ENCODE results near the gene ARHGEF28.

Gene ARHGEF28

DNA sequence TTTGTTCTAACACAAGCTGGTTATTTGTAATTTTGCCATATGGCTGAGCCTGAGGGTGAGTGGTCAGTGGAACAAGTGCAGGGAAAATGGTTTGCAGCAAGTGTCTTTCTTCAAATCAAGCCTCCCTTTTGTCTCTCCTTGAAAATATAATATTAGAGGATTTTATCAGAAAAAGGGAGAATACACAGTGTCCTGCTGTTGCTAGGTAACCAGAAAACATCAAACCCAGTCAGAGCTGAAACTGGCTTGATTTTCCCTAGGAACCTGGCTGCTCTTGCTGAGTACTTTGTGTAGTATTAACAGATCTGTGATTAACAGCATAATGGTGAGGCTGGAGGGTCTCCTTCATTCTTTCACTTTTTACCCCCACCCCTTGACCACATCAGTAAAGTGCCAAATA lies 314.0 kb downstream of the ARHGEF28 start:
- Histone ChIP-seq H3K9ac (ENCODE audit: low read length) (no peak overlapping the region), H3K4me3 (ENCODE audit: low read length) (no peak overlapping the region), H3K27me3 (ENCODE audit: control insufficient read depth, insufficient read depth, low read length) (no peaks in the 10 kb centered on the region)

DNA sequence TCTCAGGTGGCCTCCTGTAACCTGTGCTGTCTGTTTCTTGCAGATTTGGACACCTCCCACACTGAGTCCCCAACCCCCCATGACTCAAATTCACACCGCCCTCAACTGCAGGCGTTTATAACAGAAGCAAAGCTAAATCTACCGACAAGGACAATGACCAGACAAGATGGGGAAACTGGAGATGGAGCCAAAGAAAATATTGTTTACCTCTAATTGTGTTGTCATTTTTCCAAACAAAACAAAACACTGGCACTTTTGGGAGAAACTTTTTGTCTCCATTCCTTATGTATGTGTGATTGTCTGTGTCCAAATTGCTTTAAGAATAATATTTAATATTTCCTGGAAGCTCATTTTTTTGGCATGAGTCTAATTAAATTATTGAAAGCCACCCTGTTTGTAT lies 314.8 kb downstream of the ARHGEF28 start:
- Histone ChIP-seq H3K36me3 (ENCODE audit: control insufficient read depth, low read depth, low read length) (no peaks in the 10 kb centered on the region), H3K4me1 (ENCODE audit: control insufficient read depth, low read depth, low read length) (no peaks in the 10 kb centered on the region), H3K27ac (ENCODE audit: low read length) (no peak overlapping the region), H3K9me3 (ENCODE audit: control insufficient read depth, low read depth, low read length) (no peaks in the 10 kb centered on the region), H3K27me3 (ENCODE audit: control insufficient read depth, insufficient read depth, low read length) (no peaks in the 10 kb centered on the region), H3K4me3 (ENCODE audit: low read length) (no peak overlapping the region), H3K9ac (ENCODE audit: low read length) (no peak overlapping the region)

More for the DNA sequence above, 314.0 kb downstream of the ARHGEF28 start:
- Histone ChIP-seq H3K4me1 (ENCODE audit: control insufficient read depth, low read depth, low read length) (no peaks in the 10 kb centered on the region), H3K27ac (ENCODE audit: low read length) (no peak overlapping the region), H3K9me3 (ENCODE audit: control insufficient read depth, low read depth, low read length) (no peaks in the 10 kb centered on the region), H3K36me3 (ENCODE audit: control insufficient read depth, low read depth, low read length) (no peaks in the 10 kb centered on the region)

DNA sequence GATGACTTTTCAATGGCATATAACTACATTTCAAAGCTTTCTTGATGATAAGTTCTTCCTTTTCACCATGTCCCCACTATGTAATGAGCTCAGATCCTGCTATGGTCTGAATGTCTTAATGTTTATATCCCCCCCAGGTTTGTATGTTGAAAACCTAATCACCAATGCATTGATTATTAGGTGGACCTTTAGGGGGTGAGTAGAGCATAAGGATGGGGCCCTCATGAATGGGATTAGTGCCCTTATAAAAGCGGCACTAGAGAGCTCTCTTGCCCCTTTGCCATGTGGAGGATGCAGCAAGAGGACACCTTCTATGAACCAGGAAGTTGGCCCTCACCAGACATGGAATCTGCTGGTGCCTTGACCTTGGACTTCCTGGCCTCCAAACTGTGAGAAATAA lies 316.8 kb downstream of the ARHGEF28 start:
- H3K4me1 ChIP-seq (ENCODE audit: control insufficient read depth, low read depth, low read length) = no peaks in the 10 kb centered on the region
- H3K27ac ChIP-seq (ENCODE audit: low read length) = no peak overlapping the region
- no peaks in the 10 kb centered on the region for H3K27me3 ChIP-seq (ENCODE audit: control insufficient read depth, insufficient read depth, low read length)
- no peaks in the 10 kb centered on the region for H3K9me3 ChIP-seq (ENCODE audit: control insufficient read depth, low read depth, low read length)
- no peak overlapping the region for H3K9ac ChIP-seq (ENCODE audit: low read length)
- H3K4me3 ChIP-seq (ENCODE audit: low read length) = no peak overlapping the region
- no peaks in the 10 kb centered on the region for H3K36me3 ChIP-seq (ENCODE audit: control insufficient read depth, low read depth, low read length)

DNA sequence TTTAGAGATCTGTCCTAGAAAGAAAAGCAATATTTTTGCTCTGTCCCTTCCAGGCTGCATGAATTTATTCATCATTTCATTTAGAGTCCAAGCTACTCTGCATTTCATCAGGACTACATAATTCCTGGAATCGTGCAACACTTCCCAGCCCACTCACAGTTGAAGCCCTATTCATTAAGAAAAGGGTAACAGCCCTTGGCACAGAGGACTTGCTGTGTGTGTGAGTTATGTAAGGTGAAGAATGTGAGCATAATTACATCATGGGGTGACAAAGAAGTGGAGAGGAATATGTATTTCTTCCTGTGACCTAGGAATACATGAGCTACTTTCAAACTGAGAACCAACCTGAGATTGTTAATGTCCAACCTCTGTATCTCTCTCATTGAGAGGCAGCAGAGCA lies 317.4 kb downstream of the ARHGEF28 start:
- Histone ChIP-seq H3K9me3 (ENCODE audit: control insufficient read depth, low read depth, low read length) (no peaks in the 10 kb centered on the region), H3K9ac (ENCODE audit: low read length) (no peak overlapping the region), H3K27ac (ENCODE audit: low read length) (no peak overlapping the region), H3K4me1 (ENCODE audit: control insufficient read depth, low read depth, low read length) (no peaks in the 10 kb centered on the region), H3K36me3 (ENCODE audit: control insufficient read depth, low read depth, low read length) (no peaks in the 10 kb centered on the region), H3K27me3 (ENCODE audit: control insufficient read depth, insufficient read depth, low read length) (no peaks in the 10 kb centered on the region), H3K4me3 (ENCODE audit: low read length) (no peak overlapping the region)

DNA sequence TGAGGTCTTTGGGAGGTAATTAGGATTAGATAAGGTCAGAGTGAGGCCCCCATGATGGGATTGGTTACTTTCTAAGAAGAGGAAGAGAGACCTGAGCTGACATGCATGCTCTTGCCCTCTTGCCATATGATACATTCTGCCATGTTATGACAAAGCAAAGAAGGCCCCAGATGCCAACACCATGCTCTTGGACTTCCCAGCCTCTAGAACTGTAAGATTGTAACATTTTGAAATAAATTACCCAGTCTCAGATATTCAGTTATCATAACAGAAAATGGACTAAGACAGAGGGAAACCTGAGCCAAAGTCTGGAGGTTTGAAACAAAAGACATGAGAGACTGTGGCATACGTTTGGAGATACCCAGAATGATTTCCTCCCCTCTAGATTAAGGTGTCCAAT lies 318.6 kb downstream of the ARHGEF28 start:
- Histone ChIP-seq H3K4me1 (ENCODE audit: control insufficient read depth, low read depth, low read length) (no peaks in the 10 kb centered on the region), H3K4me3 (ENCODE audit: low read length) (no peak overlapping the region), H3K9me3 (ENCODE audit: control insufficient read depth, low read depth, low read length) (no peaks in the 10 kb centered on the region), H3K27ac (ENCODE audit: low read length) (no peak overlapping the region), H3K36me3 (ENCODE audit: control insufficient read depth, low read depth, low read length) (no peaks in the 10 kb centered on the region), H3K27me3 (ENCODE audit: control insufficient read depth, insufficient read depth, low read length) (no peaks in the 10 kb centered on the region), H3K9ac (ENCODE audit: low read length) (no peak overlapping the region)

DNA sequence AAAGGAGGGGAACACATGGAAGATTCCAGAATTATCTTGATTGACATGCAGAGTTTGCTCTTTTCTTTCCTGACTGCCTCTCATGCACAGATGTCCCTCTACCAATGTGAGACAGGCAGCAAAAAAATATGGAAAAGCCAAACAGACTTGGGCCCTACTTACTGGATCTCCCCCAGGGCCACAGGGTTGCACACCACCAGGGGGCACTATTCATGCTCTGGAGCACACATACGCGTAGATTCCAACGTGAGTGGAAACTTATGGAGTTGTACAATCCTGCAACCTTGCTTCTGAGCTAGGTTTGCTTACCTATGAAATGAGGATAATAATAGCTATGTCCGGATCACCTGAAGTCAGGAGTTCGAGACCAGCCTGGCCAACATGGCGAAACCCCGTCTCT lies 319.5 kb downstream of the ARHGEF28 start:
- Histone ChIP-seq H3K9ac (ENCODE audit: low read length) (no peak overlapping the region), H3K4me3 (ENCODE audit: low read length) (no peak overlapping the region), H3K4me1 (ENCODE audit: control insufficient read depth, low read depth, low read length) (no peaks in the 10 kb centered on the region), H3K9me3 (ENCODE audit: control insufficient read depth, low read depth, low read length) (no peaks in the 10 kb centered on the region), H3K27me3 (ENCODE audit: control insufficient read depth, insufficient read depth, low read length) (no peaks in the 10 kb centered on the region), H3K36me3 (ENCODE audit: control insufficient read depth, low read depth, low read length) (no peaks in the 10 kb centered on the region), H3K27ac (ENCODE audit: low read length) (no peak overlapping the region)

DNA sequence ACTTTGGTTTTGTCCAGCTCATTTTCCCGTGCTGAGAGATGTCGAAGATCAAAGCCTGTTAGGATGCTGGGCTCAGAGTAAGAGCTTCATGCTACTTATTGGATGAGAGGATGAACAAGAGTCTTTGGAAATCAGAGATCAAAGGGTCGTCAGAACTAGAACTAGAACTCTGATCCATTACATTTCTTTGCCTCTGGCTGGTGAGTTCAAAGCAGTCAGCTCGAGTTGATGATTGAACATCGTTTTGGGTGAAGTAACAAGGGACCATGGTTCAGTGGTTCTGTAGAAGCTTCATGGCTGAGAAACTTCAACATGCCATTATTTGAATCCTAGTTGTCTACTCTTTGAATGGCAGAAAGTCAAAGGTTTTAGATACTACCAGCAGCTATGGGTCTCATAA lies 320.3 kb downstream of the ARHGEF28 start:
- H3K27ac ChIP-seq (ENCODE audit: low read length) = no peak overlapping the region
- no peaks in the 10 kb centered on the region for H3K27me3 ChIP-seq (ENCODE audit: control insufficient read depth, insufficient read depth, low read length)
- no peaks in the 10 kb centered on the region for H3K4me1 ChIP-seq (ENCODE audit: control insufficient read depth, low read depth, low read length)
- no peaks in the 10 kb centered on the region for H3K36me3 ChIP-seq (ENCODE audit: control insufficient read depth, low read depth, low read length)
- H3K9me3 ChIP-seq (ENCODE audit: control insufficient read depth, low read depth, low read length) = no peaks in the 10 kb centered on the region
- H3K9ac ChIP-seq (ENCODE audit: low read length) = no peak overlapping the region
- H3K4me3 ChIP-seq (ENCODE audit: low read length) = no peak overlapping the region

DNA sequence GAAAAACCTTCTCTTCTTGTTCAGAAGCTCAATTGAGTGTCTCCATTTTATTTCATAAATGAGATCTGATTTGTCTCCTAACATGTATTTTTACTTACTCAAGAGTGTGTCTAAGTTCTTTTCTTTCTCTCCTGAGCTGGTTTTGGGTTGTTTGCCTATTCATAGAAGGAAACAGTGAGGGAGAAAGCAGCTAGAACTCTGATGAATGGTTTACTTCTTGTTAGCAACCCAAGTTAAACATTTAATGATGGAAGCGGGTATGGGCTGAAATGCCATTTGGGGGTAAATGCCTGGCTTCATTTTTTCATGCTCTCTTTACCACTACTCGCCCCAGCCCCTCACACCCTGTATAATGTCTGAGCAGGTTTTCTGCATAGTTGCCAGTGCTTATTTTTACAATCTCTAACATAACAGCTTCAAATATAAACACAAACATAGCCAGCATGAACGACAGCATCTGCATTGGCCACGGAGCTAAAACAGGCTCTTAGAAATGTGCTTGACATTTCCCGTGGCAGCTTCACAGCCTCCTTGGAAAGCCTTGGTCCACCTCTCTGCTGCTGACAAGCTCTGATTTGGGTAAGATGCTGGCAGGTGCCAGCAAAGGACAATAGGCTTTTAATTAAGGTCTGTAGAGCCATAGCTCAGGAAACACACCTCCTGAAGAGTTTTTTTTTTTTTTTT lies 321.1 kb downstream of the ARHGEF28 start:
- H3K9ac ChIP-seq (ENCODE audit: low read length) = no peak overlapping the region
- H3K4me1 ChIP-seq (ENCODE audit: control insufficient read depth, low read depth, low read length) = no peaks in the 10 kb centered on the region
- no peaks in the 10 kb centered on the region for H3K9me3 ChIP-seq (ENCODE audit: control insufficient read depth, low read depth, low read length)
- H3K27ac ChIP-seq (ENCODE audit: low read length) = no peak overlapping the region
- H3K4me3 ChIP-seq (ENCODE audit: low read length) = no peak overlapping the region
- H3K36me3 ChIP-seq (ENCODE audit: control insufficient read depth, low read depth, low read length) = no peaks in the 10 kb centered on the region
- no peaks in the 10 kb centered on the region for H3K27me3 ChIP-seq (ENCODE audit: control insufficient read depth, insufficient read depth, low read length)

DNA sequence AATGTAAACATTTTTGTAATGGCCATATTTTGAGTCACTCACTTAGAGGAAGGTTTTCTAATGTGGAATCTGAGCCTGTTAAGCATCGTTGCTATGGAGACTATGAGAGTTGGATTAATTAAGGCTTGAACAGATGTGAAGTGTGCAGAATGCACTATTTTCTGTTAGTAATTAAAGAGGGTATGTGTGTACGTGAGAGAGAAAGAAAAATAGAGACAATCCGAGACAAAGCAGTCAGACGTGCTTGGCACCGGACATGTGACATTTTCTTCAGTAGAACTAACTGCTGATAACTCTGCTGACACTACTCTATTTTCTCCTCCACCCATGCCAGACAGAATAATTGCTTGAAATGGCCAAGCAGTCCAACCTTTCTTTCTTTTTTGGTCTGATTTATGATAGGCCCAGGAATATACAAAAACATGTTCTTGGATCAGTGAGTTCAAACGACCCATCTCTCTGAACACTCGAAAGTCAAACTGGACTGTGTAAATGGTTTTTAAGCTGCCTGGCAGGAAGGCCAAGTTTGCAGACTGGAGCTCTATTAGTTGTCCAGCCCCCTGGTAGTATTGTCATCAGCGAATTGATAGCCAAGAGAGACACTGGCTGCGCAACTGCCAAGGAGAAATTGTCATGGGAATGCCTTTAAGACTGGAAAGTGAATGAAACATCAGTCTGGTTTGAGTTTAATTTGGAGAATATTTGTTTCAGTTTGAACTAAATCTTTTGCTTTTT lies 322.1 kb downstream of the ARHGEF28 start:
- no peak overlapping the region for H3K4me3 ChIP-seq (ENCODE audit: low read length)
- H3K9ac ChIP-seq (ENCODE audit: low read length) = no peak overlapping the region
- no peaks in the 10 kb centered on the region for H3K36me3 ChIP-seq (ENCODE audit: control insufficient read depth, low read depth, low read length)
- no peaks in the 10 kb centered on the region for H3K4me1 ChIP-seq (ENCODE audit: control insufficient read depth, low read depth, low read length)
- H3K27me3 ChIP-seq (ENCODE audit: control insufficient read depth, insufficient read depth, low read length) = no peaks in the 10 kb centered on the region
- no peak overlapping the region for H3K27ac ChIP-seq (ENCODE audit: low read length)
- H3K9me3 ChIP-seq (ENCODE audit: control insufficient read depth, low read depth, low read length) = no peaks in the 10 kb centered on the region

DNA sequence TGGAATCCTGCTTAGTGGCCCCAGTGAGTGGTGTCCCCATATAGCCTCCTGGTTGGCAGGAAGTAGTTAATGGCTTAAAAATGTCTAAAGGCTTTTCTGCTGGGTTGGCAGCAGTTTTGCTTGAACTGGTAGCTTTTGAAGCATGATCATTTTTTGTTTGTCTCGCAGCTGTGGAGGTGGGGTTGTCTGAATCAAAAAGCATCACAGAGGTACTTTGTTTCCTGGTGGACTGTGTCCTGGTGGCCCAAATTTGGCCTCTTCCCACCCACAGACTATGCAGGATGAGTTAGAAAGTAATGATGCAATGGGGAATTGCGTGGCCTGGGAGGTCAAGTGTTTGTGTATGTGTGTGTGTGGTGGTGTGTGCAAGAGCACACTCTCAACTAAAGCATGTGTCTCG lies 322.7 kb downstream of the ARHGEF28 start:
- H3K27ac ChIP-seq (ENCODE audit: low read length) = no peak overlapping the region

DNA sequence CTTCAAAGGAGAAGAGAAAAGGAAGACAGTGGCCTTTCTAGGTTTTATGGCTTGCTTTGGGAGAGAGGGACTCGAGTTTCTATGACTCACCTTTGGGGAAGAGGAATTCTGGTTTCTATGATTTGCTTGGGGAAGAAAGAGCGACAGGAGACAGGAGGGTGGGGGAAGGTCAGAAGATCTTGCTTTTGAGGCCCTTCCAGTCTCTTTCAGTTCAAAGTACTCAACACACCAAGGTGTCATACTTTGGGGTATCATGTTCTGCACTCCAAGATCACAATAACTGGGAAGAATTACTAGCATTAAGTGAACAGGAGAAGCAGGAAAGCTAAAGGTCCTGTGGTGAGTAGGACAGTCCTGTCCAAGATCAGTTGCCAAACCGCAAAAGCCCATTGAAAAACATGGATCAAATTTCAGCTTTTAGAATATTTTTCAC lies 324.5 kb downstream of the ARHGEF28 start:
- H3K4me3 ChIP-seq (ENCODE audit: low read length) = no peak overlapping the region
- H3K9ac ChIP-seq (ENCODE audit: low read length) = no peak overlapping the region
- H3K4me1 ChIP-seq (ENCODE audit: control insufficient read depth, low read depth, low read length) = no peaks in the 10 kb centered on the region
- H3K27me3 ChIP-seq (ENCODE audit: control insufficient read depth, insufficient read depth, low read length) = no peaks in the 10 kb centered on the region
- no peak overlapping the region for H3K27ac ChIP-seq (ENCODE audit: low read length)
- H3K36me3 ChIP-seq (ENCODE audit: control insufficient read depth, low read depth, low read length) = no peaks in the 10 kb centered on the region
- no peaks in the 10 kb centered on the region for H3K9me3 ChIP-seq (ENCODE audit: control insufficient read depth, low read depth, low read length)

More for the DNA sequence above, 322.7 kb downstream of the ARHGEF28 start:
- Histone ChIP-seq H3K9ac (ENCODE audit: low read length) (no peak overlapping the region), H3K36me3 (ENCODE audit: control insufficient read depth, low read depth, low read length) (no peaks in the 10 kb centered on the region), H3K4me3 (ENCODE audit: low read length) (no peak overlapping the region), H3K4me1 (ENCODE audit: control insufficient read depth, low read depth, low read length) (no peaks in the 10 kb centered on the region), H3K9me3 (ENCODE audit: control insufficient read depth, low read depth, low read length) (no peaks in the 10 kb centered on the region), H3K27me3 (ENCODE audit: control insufficient read depth, insufficient read depth, low read length) (no peaks in the 10 kb centered on the region)

DNA sequence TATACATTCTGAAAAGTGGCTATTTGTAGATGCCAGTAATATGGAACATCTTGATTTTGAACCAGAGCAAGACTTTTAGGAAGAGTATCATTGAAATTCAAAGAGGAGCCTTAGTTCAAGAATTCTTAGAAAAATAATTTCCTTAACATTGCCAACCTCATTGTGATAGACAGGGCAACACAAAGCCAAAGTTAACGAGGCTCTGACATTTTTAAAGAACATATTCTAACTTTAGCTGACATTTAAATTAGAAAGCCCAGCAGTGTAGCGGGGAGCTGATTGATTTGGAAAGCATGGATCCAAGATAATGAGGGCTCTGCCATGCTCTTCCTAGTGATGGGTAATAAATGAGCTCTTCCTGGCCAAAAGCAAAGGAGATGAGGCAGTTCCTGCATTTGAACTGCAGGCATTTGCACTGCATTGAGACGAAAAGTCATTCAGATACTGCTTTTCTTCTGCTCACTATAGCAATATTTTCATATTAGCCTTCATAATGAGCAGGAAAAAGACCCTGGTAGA lies 325.0 kb downstream of the ARHGEF28 start:
- H3K4me1 ChIP-seq (ENCODE audit: control insufficient read depth, low read depth, low read length) = no peaks in the 10 kb centered on the region
- H3K9ac ChIP-seq (ENCODE audit: low read length) = no peak overlapping the region
- no peaks in the 10 kb centered on the region for H3K36me3 ChIP-seq (ENCODE audit: control insufficient read depth, low read depth, low read length)
- no peaks in the 10 kb centered on the region for H3K27me3 ChIP-seq (ENCODE audit: control insufficient read depth, insufficient read depth, low read length)
- H3K27ac ChIP-seq (ENCODE audit: low read length) = no peak overlapping the region
- no peaks in the 10 kb centered on the region for H3K9me3 ChIP-seq (ENCODE audit: control insufficient read depth, low read depth, low read length)
- no peak overlapping the region for H3K4me3 ChIP-seq (ENCODE audit: low read length)

All from iPS-18a (cell line).